SK-N-SH treated with all-trans-retinoic acid at 6 μM for 48 hours (cell line): ENCODE data around the gene TBKBP1.
"Not testable (repeated sequence)": the region's sequence is repeated elsewhere in the genome, so short reads cannot be mapped to it uniquely, and the experiment has no call there.

Experiments
- ATAC-seq: fragments of 200-7000 bp; cut with Tn5 transposase; 3 replicates; pipeline ENCODE4 v1.9.1; 2020; ENCODE audit warnings: mild to moderate bottlenecking, moderate library complexity
- ARNTL ChIP-seq: fragments of 450-650 bp; formaldehyde crosslinking; IDR thresholded peaks from 2 replicates; pipeline ENCODE4 v1.5.0; 2020; ENCODE audit warnings: low read depth, mild to moderate bottlenecking, moderate library complexity, borderline replicate concordance
- BACH2 ChIP-seq: fragments of 250-450 bp; sonication (Bioruptor Pico); IDR thresholded peaks from 2 replicates; pipeline ENCODE4 v1.9.0; 2021; ENCODE audit warnings: mild to moderate bottlenecking, borderline replicate concordance
- CREB5 ChIP-seq: fragments of 250-450 bp; sonication (Bioruptor Pico); IDR thresholded peaks from 2 replicates; pipeline ENCODE4 v1.5.1; 2020; ENCODE audit warnings: low read depth, mild to moderate bottlenecking, moderate library complexity
- ESRRG ChIP-seq: fragments of 250-450 bp; sonication (Bioruptor Pico); IDR thresholded peaks from 2 replicates; pipeline ENCODE4 v1.6.1; 2021; ENCODE audit warnings: mild to moderate bottlenecking
- GLIS3 ChIP-seq: fragments of 250-450 bp; sonication (Bioruptor Pico); IDR thresholded peaks from 2 replicates; pipeline ENCODE4 v1.5.0; 2020; ENCODE audit warnings: mild to moderate bottlenecking, moderate library complexity
- ISL1 ChIP-seq: fragments of 250-450 bp; sonication (Bioruptor Pico); IDR thresholded peaks from 2 replicates; pipeline ENCODE4 v2.1.2; 2022; ENCODE audit warnings: mild to moderate bottlenecking, moderate library complexity
- OSR1 ChIP-seq: fragments of 250-450 bp; sonication (Bioruptor Pico); IDR thresholded peaks from 2 replicates; pipeline ENCODE4 v1.8.0; 2022; ENCODE audit warnings: moderate library complexity, mild to moderate bottlenecking, inconsistent platforms
- PATZ1 ChIP-seq: fragments of 250-450 bp; sonication (Bioruptor Pico); IDR thresholded peaks from 2 replicates; pipeline ENCODE4 v1.8.0; 2020; ENCODE audit warnings: mild to moderate bottlenecking, moderate library complexity, borderline replicate concordance
- PPARA ChIP-seq: fragments of 250-450 bp; sonication (Bioruptor Pico); IDR thresholded peaks from 2 replicates; pipeline ENCODE4 v1.5.0; 2020; ENCODE audit warnings: mild to moderate bottlenecking, borderline replicate concordance
- RARB ChIP-seq: fragments of 250-450 bp; sonication (Bioruptor Pico); IDR thresholded peaks from 2 replicates; pipeline ENCODE4 v1.8.0; 2021; ENCODE audit warnings: mild to moderate bottlenecking, moderate library complexity
- SNAI2 ChIP-seq: fragments of 250-450 bp; sonication (Bioruptor Pico); IDR thresholded peaks from 2 replicates; pipeline ENCODE4 v1.5.0; 2020; ENCODE audit warnings: mild to moderate bottlenecking, moderate library complexity
- TCF4 ChIP-seq: fragments of 250-450 bp; sonication (Bioruptor Pico); IDR thresholded peaks from 2 replicates; pipeline ENCODE4 v1.8.0; 2021; ENCODE audit warnings: mild to moderate bottlenecking, moderate library complexity, borderline replicate concordance
- TOX ChIP-seq: fragments of 250-450 bp; sonication (Bioruptor Pico); IDR thresholded peaks from 2 replicates; pipeline ENCODE4 v1.8.0; 2021; ENCODE audit warnings: mild to moderate bottlenecking, moderate library complexity, borderline replicate concordance
- ZC3H10 ChIP-seq: fragments of 250-450 bp; sonication (Bioruptor Pico); IDR thresholded peaks from 2 replicates; pipeline ENCODE4 v1.5.1; 2021; ENCODE audit warnings: mild to moderate bottlenecking, moderate library complexity
- ZFP3 ChIP-seq: fragments of 250-450 bp; sonication (Bioruptor Pico); IDR thresholded peaks from 2 replicates; pipeline ENCODE4 v1.5.0; 2020; ENCODE audit warnings: mild to moderate bottlenecking, moderate library complexity
- ZNF565 ChIP-seq: fragments of 450-650 bp; formaldehyde crosslinking; conservative IDR thresholded peaks from 2 replicates; pipeline ENCODE4 v1.5.0; 2020; ENCODE audit warnings: low read depth, mild to moderate bottlenecking, moderate library complexity
- ZNF70 ChIP-seq: fragments of 450-650 bp; formaldehyde crosslinking; IDR thresholded peaks from 2 replicates; pipeline ENCODE4 v1.5.0; 2020; ENCODE audit warnings: mild to moderate bottlenecking, moderate library complexity
- ZNF8 ChIP-seq: fragments of 450-650 bp; formaldehyde crosslinking; IDR thresholded peaks from 2 replicates; pipeline ENCODE4 v1.5.0; 2020; ENCODE audit warnings: mild to moderate bottlenecking, moderate library complexity
- TF ChIP-seq, protein P1 (sequence below): fragments of 250-450 bp; sonication (Bioruptor Pico); IDR thresholded peaks from 2 replicates; pipeline ENCODE4 v1.5.0; 2020; ENCODE audit warnings: mild to moderate bottlenecking, moderate library complexity
- TF ChIP-seq, protein P2 (sequence below): fragments of 250-450 bp; sonication (Bioruptor Pico); IDR thresholded peaks from 2 replicates; pipeline ENCODE4 v1.8.0; 2021; ENCODE audit warnings: low read depth, mild to moderate bottlenecking, moderate library complexity, borderline replicate concordance

TBKBP1 gene

DNA sequence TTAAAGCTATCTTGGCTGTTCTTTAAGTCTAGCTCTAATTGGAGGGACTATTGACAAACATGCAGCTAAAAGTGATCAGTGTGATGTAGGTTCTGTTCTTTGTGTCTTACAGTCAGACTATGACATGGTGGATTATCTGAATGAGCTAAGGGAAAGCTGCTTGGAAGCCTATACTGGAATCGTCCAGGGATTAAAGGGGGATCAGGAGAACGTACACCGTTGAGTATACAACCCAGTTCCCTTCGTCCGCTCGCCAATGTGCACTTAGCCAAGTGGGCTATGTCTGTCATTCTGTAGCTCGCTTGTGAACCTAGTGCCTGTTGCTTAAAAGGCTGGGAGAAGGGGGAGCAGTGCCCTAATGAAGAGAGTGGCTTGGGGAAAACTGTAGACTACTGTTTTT, 15.8 kb upstream of the TBKBP1 start:
- no peak for ATAC-seq
- TF ChIP-seq SNAI2 (CRISPR knock-in tag) (no peak), ZNF565 (no peak), ZNF70 (no peak), ESRRG (CRISPR knock-in tag) (no peak), ZC3H10 (CRISPR knock-in tag) (no peak), CREB5 (CRISPR knock-in tag) (no peak), GLIS3 (CRISPR knock-in tag) (no peak), TOX (CRISPR knock-in tag) (no peak), PPARA (no peak), OSR1 (CRISPR knock-in tag) (no peak), RARB (CRISPR knock-in tag) (no peak), TCF4 (no peak), ZFP3 (CRISPR knock-in tag) (no peak), ZNF8 (no peak), ARNTL (CRISPR knock-in tag) (no peak)
- TF ChIP-seq, protein P1, sequence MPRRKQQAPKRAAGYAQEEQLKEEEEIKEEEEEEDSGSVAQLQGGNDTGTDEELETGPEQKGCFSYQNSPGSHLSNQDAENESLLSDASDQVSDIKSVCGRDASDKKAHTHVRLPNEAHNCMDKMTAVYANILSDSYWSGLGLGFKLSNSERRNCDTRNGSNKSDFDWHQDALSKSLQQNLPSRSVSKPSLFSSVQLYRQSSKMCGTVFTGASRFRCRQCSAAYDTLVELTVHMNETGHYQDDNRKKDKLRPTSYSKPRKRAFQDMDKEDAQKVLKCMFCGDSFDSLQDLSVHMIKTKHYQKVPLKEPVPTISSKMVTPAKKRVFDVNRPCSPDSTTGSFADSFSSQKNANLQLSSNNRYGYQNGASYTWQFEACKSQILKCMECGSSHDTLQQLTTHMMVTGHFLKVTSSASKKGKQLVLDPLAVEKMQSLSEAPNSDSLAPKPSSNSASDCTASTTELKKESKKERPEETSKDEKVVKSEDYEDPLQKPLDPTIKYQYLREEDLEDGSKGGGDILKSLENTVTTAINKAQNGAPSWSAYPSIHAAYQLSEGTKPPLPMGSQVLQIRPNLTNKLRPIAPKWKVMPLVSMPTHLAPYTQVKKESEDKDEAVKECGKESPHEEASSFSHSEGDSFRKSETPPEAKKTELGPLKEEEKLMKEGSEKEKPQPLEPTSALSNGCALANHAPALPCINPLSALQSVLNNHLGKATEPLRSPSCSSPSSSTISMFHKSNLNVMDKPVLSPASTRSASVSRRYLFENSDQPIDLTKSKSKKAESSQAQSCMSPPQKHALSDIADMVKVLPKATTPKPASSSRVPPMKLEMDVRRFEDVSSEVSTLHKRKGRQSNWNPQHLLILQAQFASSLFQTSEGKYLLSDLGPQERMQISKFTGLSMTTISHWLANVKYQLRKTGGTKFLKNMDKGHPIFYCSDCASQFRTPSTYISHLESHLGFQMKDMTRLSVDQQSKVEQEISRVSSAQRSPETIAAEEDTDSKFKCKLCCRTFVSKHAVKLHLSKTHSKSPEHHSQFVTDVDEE (CRISPR knock-in tag) = no peak
- TF ChIP-seq, protein P2, sequence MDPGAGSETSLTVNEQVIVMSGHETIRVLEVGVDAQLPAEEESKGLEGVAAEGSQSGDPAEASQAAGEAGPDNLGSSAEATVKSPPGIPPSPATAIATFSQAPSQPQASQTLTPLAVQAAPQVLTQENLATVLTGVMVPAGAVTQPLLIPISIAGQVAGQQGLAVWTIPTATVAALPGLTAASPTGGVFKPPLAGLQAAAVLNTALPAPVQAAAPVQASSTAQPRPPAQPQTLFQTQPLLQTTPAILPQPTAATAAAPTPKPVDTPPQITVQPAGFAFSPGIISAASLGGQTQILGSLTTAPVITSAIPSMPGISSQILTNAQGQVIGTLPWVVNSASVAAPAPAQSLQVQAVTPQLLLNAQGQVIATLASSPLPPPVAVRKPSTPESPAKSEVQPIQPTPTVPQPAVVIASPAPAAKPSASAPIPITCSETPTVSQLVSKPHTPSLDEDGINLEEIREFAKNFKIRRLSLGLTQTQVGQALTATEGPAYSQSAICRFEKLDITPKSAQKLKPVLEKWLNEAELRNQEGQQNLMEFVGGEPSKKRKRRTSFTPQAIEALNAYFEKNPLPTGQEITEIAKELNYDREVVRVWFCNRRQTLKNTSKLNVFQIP (CRISPR knock-in tag) = no peak

GRCh38 chr17:47682138-47682537, 11.8 kb upstream of the TBKBP1 start:
- TF ChIP-seq ZNF8 (no peak), OSR1 (CRISPR knock-in tag) (no peak), ISL1 (CRISPR knock-in tag) (no peak), SNAI2 (CRISPR knock-in tag) (no peak), BACH2 (CRISPR knock-in tag) (no peak), ZC3H10 (CRISPR knock-in tag) (no peak)
- no peak for ATAC-seq

DNA sequence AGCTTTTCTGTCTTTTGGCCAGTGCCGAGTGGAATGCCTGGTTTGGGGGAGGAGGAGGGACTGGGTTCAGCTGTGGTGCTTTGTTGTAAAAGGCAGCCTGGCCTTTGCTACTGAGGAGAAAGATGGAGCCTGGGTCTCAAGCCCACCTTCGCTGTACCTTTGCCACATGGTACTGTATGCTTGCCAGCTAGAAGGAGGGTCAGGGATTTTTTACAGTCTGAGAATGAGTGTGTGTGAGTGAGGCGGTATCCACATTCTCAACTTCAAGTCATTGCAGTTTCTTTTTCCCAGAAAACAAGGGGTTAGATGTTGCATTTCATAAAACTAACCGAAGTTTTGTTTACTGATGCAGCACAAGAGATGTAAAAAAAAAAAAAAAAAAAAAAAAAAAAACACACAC, 11.2 kb upstream of the TBKBP1 start:
- not testable (repeated sequence) for ATAC-seq

DNA sequence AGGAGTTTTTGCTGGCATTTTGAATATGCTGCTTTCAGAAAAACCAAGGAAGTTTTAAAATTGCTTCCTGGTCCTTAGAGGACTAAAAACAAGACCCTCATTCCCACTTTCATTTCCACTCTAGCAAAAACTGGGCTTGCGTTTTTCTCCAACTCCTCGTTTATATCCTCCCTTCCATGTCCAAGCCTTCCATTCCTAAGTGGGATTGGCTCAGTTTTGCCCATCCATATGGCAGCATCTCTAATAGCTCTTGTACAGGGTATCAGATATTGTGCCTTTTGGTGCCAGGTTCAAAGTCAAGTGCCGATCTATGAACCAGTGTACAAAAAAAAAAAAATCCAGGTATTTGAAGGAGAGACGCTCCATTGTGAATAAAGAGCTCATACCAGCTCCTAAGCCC, 9.9 kb upstream of the TBKBP1 start:
- no peak for TF ChIP-seq ESRRG (CRISPR knock-in tag)
- TF ChIP-seq TOX (CRISPR knock-in tag) = no peak
- 0 out of 2 replicates have a peak, but pooled peaks have one; percentile 3 for TF ChIP-seq PPARA
- no peak for ATAC-seq

- TF ChIP-seq PATZ1 (CRISPR knock-in tag) = peak; percentile 33; the same call in 1 of the 2 replicates
- TF ChIP-seq, protein P1 (CRISPR knock-in tag) = no peak
- no peak for ATAC-seq
Observed at GRCh38 chr17:47684535-47685193, 9.3 kb upstream of the TBKBP1 start.
